Measurements from ENCODE around the gene LYST. TPM values are rescaled to one million over a fixed set of nuclear protein-coding genes. Genes with fewer than 3 reads are reported as not detected.

LYST gene
- total and polyA plus RNA-seq, 2 of the 4 experiments (the other 2 are of a cell fraction), result 2.2 to 7.2 TPM

- no peak overlapping the region for H2BK20ac ChIP-seq (ENCODE audit: low read depth, low read length)
- H2BK5ac ChIP-seq (ENCODE audit: low read depth, low read length, poor library complexity, severe bottlenecking), result no peak overlapping the region
- no peak overlapping the region for H3K4me2 ChIP-seq (ENCODE audit: low read depth, low read length)
- DNase-seq, result no peak
- no peaks in the 10 kb centered on the region for H3K9me1 ChIP-seq (ENCODE audit: insufficient read depth, low read length)
- H3K4me3 ChIP-seq (ENCODE audit: insufficient read depth, low read depth, low read length), result no peak overlapping the region
- dilution Hi-C loops (cut with HindIII; ENCODE audit: low sequenced_read_pairs, unreplicated experiment) (no loop called here), in situ Hi-C loops (cut with MboI; ENCODE audit: low sequenced_read_pairs) (no loop called here), intact Hi-C loops (cut with micrococcal nuclease) (no loop called here)
- no peak overlapping the region for H2BK15ac ChIP-seq (ENCODE audit: low read depth, low read length)
- ChIA-PET POLR2A (ENCODE audit: unreplicated experiment) (no interaction called here), CTCF (interaction anchor here (0.6 to 1.0 kb wide), 2 partner anchors 11 to 788 kb away, joined by 3 to 4 read pairs; no protein-coding TSS in a partner anchor)
- H3K9me3 ChIP-seq (ENCODE audit: control insufficient read depth, insufficient read depth, low read length), result no peaks in the 10 kb centered on the region
- H2AK5ac ChIP-seq (ENCODE audit: low read depth, low read length), result no peak overlapping the region
- peaks cover 5% of the 10 kb centered on the region; the same call in 1 of the 2 replicates for H3K27me3 ChIP-seq (ENCODE audit: control insufficient read depth, insufficient read depth, low read length)
- no peak overlapping the region for H4K5ac ChIP-seq (ENCODE audit: low read depth, low read length)
- H4K8ac ChIP-seq (ENCODE audit: low read depth in 2 of 2, low read length in 2 of 2), result no peak overlapping the region
- H4K20me1 ChIP-seq (ENCODE audit: insufficient read depth, low read length), result no peaks in the 10 kb centered on the region
- BruUV-seq (replicated peaks), result no TSS peak
- no peak overlapping the region for H3K56ac ChIP-seq (ENCODE audit: extremely low read depth, insufficient read depth, low read length)
- H3K18ac ChIP-seq (ENCODE audit: low read depth, low read length), result no peak overlapping the region
- 80% methylated on average over 5 of the region's 10 CpGs; no CpG with 5 or more reads in 1 of the 2 experiments for WGBS, 2 experiments (ENCODE audit: extremely low coverage in 2 of 2, insufficient read length in 1 of 2)
- H3K36me3 ChIP-seq (ENCODE audit: control insufficient read depth, insufficient read depth, low read length), result no peaks in the 10 kb centered on the region
- peaks cover 9% of the 10 kb centered on the region for H3K4me1 ChIP-seq (ENCODE audit: control insufficient read depth, insufficient read depth, low read length)
- no peak overlapping the region for H3K27ac ChIP-seq (ENCODE audit: insufficient read depth, low read length)
- no peak overlapping the region for H2AK9ac ChIP-seq (replicated peaks; ENCODE audit: low read depth, low read length, poor library complexity)
- TF ChIP-seq SMC3 (IDR thresholded peaks at IDR 0.05; ENCODE audit: low read depth, low read length) (no peak), RCOR1 (IDR thresholded peaks at IDR 0.05; ENCODE audit: insufficient replicate concordance, low read length) (no peak), CEBPB (IDR thresholded peaks at IDR 0.05; ENCODE audit: low read depth, low read length) (no peak), RAD21 (IDR thresholded peaks at IDR 0.05; ENCODE audit: low read length) (no peak), RFX5 (IDR thresholded peaks at IDR 0.05; ENCODE audit: low read depth, low read length) (no peak), ELK1 (IDR thresholded peaks at IDR 0.05; ENCODE audit: borderline replicate concordance, low read depth, low read length) (no peak), MXI1 (IDR thresholded peaks at IDR 0.05; ENCODE audit: borderline replicate concordance, low read depth, low read length) (no peak), USF2 (IDR thresholded peaks at IDR 0.05; ENCODE audit: low read depth, low read length) (no peak), MAZ (IDR thresholded peaks at IDR 0.05; ENCODE audit: borderline replicate concordance, low read depth, low read length) (no peak), CHD1 (IDR thresholded peaks at IDR 0.05; ENCODE audit: low read depth, low read length) (no peak), CTCF (conservative IDR thresholded peaks at IDR 0.05; ENCODE audit: low read depth, low read length) (no peak), BHLHE40 (IDR thresholded peaks at IDR 0.05; ENCODE audit: low read depth, low read length) (no peak), NFE2L2 (IDR thresholded peaks at IDR 0.05; ENCODE audit: low read depth, low read length) (no peak), POLR2A (IDR thresholded peaks at IDR 0.05; ENCODE audit: low read depth, low read length) (no peak)
- H4K91ac ChIP-seq (ENCODE audit: insufficient read depth, low read depth, low read length), result no peak overlapping the region
- no peak overlapping the region for H3K4ac ChIP-seq (ENCODE audit: low read depth, low read length)
- H2AFZ ChIP-seq (replicated peaks; ENCODE audit: low read length, poor library complexity), result no peak overlapping the region
- ATAC-seq (ENCODE audit: low read depth), result no peak
- no peak overlapping the region for H2BK120ac ChIP-seq (ENCODE audit: low read depth, low read length)
- H3K79me1 ChIP-seq (ENCODE audit: low read depth in 1 of 2, low read length in 2 of 2), result no peaks in the 10 kb centered on the region
- H3K23ac ChIP-seq (ENCODE audit: low read depth, low read length), result no peak overlapping the region
- H3K9ac ChIP-seq (ENCODE audit: low read depth, low read length), result no peak overlapping the region
- H3K14ac ChIP-seq (replicated peaks; ENCODE audit: low read depth, low read length), result no peak overlapping the region
Measured at GRCh38 chr1:235628316-235629005, 238.2 kb downstream of the LYST start.

All from IMR-90 (cell line).